Esophagus squamous epithelium (tissue), 5 donors: ENCODE results near the gene NCOA7. TPM values are rescaled to one million over a fixed set of nuclear protein-coding genes. Genes with fewer than 3 reads are reported as not detected.

ENCODE experiments used
- DNase-seq: peaks from one replicate; lab custom pipeline; 2025; lab: John Stamatoyannopoulos, UW
- H3K27ac ChIP-seq, 4 donors: fragments of 200-600 bp; sonication (generic); one replicate each; pipeline ENCODE4 v1.5.1; 2016 to 2019; ENCODE audit warnings: mild to moderate bottlenecking in 1 of 4
- H3K27me3 ChIP-seq, 4 donors: fragments of 200-600 bp; sonication (generic); 1 replicate in 3 of 4; 2 replicates in 1 of 4; pipeline versions ENCODE4 v1.5.1 to v1.6.0; 2017 to 2021; ENCODE audit warnings: antibody characterized with exemption in 1 of 4
- H3K36me3 ChIP-seq, 3 donors: fragments of 200-600 bp; sonication (generic); one replicate each; pipeline ENCODE4 v1.5.1; 2016 to 2019
- H3K4me1 ChIP-seq, 3 donors: fragments of 200-600 bp; sonication (generic); one replicate each; pipeline ENCODE4 v1.5.1; 2017 to 2019
- H3K4me3 ChIP-seq, 4 donors: fragments of 200-600 bp; sonication (generic); 1 replicate in 3 of 4; 2 replicates in 1 of 4; pipeline ENCODE4 v1.5.1; 2016 to 2019; ENCODE audit warnings: mild to moderate bottlenecking in 2 of 4, moderate library complexity in 1 of 4
- H3K9me3 ChIP-seq, 3 donors: fragments of 200-600 bp; sonication (generic); one replicate each; pipeline ENCODE4 v1.5.1; 2016 to 2019
- POLR2A ChIP-seq, 4 donors: fragments of 450-650 bp; IDR thresholded peaks; one replicate each; pipeline ENCODE4 v1.6.1; 2017; ENCODE audit warnings: antibody characterized with exemption in 4 of 4, mild to moderate bottlenecking in 4 of 4, moderate library complexity in 3 of 4
- WGBS, 2 donors: methylation state at CpG; one replicate each; pipeline ENCODE4 v1.1.5; 2018; 5-methylcytosine and 5-hydroxymethylcytosine counted together
- intact Hi-C: fragments of 100-400 bp; cut with DNase I; formaldehyde crosslinking; loops from one replicate; pipeline ENCODE4 v1.15.0; 2022
- total RNA-seq, 4 donors: library from RNA; depleted of rRNA; stranded (reverse); fragments of >200 nt; gene quantifications; one replicate each; pipeline ENCODE4 v1.1.0, GENCODE V29; 2016
- TF ChIP-seq, protein P1 (sequence below), 6 experiments: fragments of 450-650 bp in 4 of 6; fragments of 200-600 bp in 2 of 6; sonication (generic) in 2 of 6; IDR thresholded peaks; one replicate each; pipeline ENCODE4 v1.5.1; 2016 to 2019; ENCODE audit warnings: antibody characterized with exemption in 6 of 6, mild to moderate bottlenecking in 4 of 6, moderate library complexity in 4 of 6
- donor health status: DM: yes; HTN: yes; CAD: no.

NCOA7 gene
- total RNA-seq, 4 donors from 2014 or later, result 30.9 to 85.1 (median 45.8) TPM

GRCh38 chr6:125748406-125749172, 42.2 kb upstream of the NCOA7 start:
- H3K36me3 ChIP-seq, result no peaks in the 10 kb centered on the region
- WGBS, 2 donors, result 1 to 6% methylated on average over 10 to 22 of the region's 42 CpGs
- DNase-seq, result no peak
- peak overlapping the region; percentile 64 to 73 (median 68) for H3K4me3 ChIP-seq
- intact Hi-C loops, result no loop called here
- H3K27ac ChIP-seq, result peak overlapping the region; percentile 84 to 91 (median 88)
- no peaks in the 10 kb centered on the region for H3K9me3 ChIP-seq
- no peak for TF ChIP-seq POLR2A (IDR thresholded peaks at IDR 0.05)
- TF ChIP-seq, protein P1, sequence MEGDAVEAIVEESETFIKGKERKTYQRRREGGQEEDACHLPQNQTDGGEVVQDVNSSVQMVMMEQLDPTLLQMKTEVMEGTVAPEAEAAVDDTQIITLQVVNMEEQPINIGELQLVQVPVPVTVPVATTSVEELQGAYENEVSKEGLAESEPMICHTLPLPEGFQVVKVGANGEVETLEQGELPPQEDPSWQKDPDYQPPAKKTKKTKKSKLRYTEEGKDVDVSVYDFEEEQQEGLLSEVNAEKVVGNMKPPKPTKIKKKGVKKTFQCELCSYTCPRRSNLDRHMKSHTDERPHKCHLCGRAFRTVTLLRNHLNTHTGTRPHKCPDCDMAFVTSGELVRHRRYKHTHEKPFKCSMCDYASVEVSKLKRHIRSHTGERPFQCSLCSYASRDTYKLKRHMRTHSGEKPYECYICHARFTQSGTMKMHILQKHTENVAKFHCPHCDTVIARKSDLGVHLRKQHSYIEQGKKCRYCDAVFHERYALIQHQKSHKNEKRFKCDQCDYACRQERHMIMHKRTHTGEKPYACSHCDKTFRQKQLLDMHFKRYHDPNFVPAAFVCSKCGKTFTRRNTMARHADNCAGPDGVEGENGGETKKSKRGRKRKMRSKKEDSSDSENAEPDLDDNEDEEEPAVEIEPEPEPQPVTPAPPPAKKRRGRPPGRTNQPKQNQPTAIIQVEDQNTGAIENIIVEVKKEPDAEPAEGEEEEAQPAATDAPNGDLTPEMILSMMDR (IDR thresholded peaks at IDR 0.05), result peak in 2 of 6 experiments; percentile 8 to 10
- peaks cover 0 to 96% (median 12%) of the 10 kb centered on the region in 4 donors for H3K27me3 ChIP-seq
- peaks cover 9 to 49% (median 13%) of the 10 kb centered on the region in 3 donors for H3K4me1 ChIP-seq

DNA sequence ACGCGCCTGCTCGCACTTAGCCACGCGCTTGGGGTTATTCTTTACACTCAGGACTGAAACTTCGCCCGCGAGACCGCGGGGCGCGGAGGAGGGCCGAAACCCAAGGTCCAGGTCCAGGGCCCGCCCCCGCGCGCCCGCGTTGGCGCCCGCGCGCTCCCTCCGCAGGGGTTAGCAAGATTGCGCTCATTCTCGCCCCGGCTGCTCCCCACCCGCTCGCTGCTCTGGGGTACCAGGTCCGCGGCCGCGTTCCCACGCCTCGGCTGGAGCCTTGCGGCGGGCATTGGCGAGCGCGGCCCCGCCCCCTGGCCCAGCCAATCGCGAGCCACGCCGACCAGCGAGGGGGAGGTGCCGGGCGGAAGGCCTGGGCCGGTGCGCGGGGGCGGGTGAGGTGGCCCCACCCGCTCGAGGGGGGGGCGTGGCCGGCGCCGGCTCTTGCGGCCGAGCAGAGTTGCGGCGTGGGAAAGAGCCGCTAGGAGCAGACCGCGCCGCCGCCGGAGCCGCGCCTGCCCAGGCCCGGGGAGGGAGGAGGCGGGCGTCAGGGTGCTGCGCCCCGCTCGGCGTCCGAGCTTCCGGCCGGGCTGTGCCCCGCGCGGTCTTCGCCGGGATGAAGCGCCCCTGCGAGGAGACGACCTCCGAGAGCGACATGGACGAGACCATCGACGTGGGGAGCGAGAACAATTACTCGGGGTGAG, 41.4 kb upstream of the NCOA7 start, which contains the start of gene HEY2:
HEY2 (plus strand) TSS at position 460 of the 692 bp plus-strand sequence; CDS start at position 605, 145 bp downstream.
- Histone ChIP-seq H3K27ac (peak within 1 kb of the TSS; percentile 84 to 91 (median 88)), H3K4me1 (peaks cover 9 to 49% (median 13%) of the 10 kb centered on the region in 3 donors), H3K9me3 (no peaks in the 10 kb centered on the region), H3K4me3 (peak within 1 kb of the TSS; percentile 64 to 73 (median 68)), H3K27me3 (peaks cover 0 to 91% (median 12%) of the 10 kb centered on the region in 4 donors), H3K36me3 (no peaks in the 10 kb centered on the region)
- no CpG with 5 or more reads among the region's 95 CpGs for WGBS, 2 donors
- peak; percentile 37 for DNase-seq
- peak in 2 of 4 donors; percentile 56 to 85 for TF ChIP-seq POLR2A (IDR thresholded peaks at IDR 0.05)
- TF ChIP-seq, protein P1 (IDR thresholded peaks at IDR 0.05), result peak in 2 of 6 experiments; percentile 7 to 37
- intact Hi-C loops, result no loop called here

DNA sequence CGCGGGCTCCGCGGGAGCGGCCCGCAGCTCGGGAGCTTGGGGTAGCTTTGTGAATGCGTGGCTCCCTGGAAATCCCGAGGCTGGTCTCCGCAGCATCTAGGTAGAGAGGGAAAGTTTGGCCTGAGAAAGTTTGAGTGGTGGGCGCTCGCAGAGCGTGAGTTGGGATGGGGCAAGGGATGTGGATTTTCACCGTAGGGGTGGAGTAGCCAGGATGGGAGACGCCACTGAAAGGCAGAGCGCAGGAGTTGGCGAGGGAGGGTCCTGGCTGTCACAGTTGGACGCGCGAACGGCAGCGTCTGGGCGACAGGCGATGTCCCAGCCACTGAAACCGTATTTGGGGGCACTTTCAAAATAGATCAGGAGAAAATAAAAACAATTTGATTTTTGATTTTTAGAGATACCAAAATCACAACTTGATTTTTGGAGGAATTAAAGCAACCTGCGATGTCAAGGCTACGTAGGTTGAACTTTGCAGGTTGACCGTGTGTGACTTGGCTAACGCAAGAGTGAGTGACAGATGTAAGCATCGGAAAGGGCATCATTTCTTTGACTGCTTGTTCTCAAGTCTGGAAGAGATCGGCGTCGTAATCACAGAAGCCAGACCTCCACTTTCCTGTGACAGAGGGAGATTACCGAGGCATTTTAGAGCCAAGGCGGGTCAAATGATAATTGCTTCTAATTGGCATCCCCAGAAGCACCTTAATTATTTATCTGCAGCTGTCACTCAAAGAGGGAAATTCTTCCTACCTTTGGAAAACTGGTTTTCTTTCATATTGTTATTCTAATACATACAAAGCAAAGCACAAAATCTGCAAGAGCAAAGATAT, 40.7 kb upstream of the NCOA7 start:
- 1 to 4% methylated on average over 17 to 22 of the region's 35 CpGs for WGBS, 2 donors
- Histone ChIP-seq H3K4me3 (peak overlapping the region; percentile 64 to 73 (median 68)), H3K9me3 (no peaks in the 10 kb centered on the region), H3K4me1 (peaks cover 9 to 49% (median 13%) of the 10 kb centered on the region in 3 donors), H3K27me3 (peaks cover 0 to 86% (median 12%) of the 10 kb centered on the region in 4 donors), H3K27ac (peak overlapping the region; percentile 81 to 91 (median 87)), H3K36me3 (no peaks in the 10 kb centered on the region)
- no peak for DNase-seq
- intact Hi-C loops, result no loop called here
- TF ChIP-seq, protein P1 (IDR thresholded peaks at IDR 0.05), result no peak
- no peak for TF ChIP-seq POLR2A (IDR thresholded peaks at IDR 0.05)

- Histone ChIP-seq H3K27me3 (peaks cover 0 to 82% (median 10%) of the 10 kb centered on the region in 4 donors), H3K36me3 (peaks cover 0 to 5% (median 0%) of the 10 kb centered on the region in 3 donors), H3K9me3 (no peaks in the 10 kb centered on the region), H3K4me1 (peaks cover 9 to 48% (median 13%) of the 10 kb centered on the region in 3 donors), H3K27ac (peak overlapping the region in 3 of 4 donors; percentile 81 to 91 (median 90)), H3K4me3 (peak overlapping the region in 3 of 4 donors; percentile 64 to 73 (median 67))
- TF ChIP-seq, protein P1 (IDR thresholded peaks at IDR 0.05), result no peak
- no peak for TF ChIP-seq POLR2A (IDR thresholded peaks at IDR 0.05)
- DNase-seq, result no peak
- whole genome bisulfite sequencing, 2 donors, result 13 to 21% methylated on average over 4 of the region's 4 CpGs
- intact Hi-C loops, result no loop called here
Observed at GRCh38 chr6:125750692-125751333, 39.9 kb upstream of the NCOA7 start.
